DOHH2 (cell line): ENCODE results near the gene ABCB1.
"Not testable (repeated sequence)": the region's sequence is repeated elsewhere in the genome, so short reads cannot be mapped to it uniquely, and the experiment has no call there.

Experiments
- H3F3A ChIP-seq: fragments of 200-600 bp; sonication (generic), shearing (Covaris generic); 2 replicates; pipeline ENCODE4 v1.6.0; 2016; ENCODE audit warnings: antibody characterized with exemption, mild to moderate bottlenecking; ENCODE audit not compliant: control insufficient read depth, insufficient read depth
- H3K27ac ChIP-seq: fragments of 200-600 bp; sonication (generic); 2 replicates; pipeline ENCODE4 v1.5.1; 2014; ENCODE audit warnings: low read depth, mild to moderate bottlenecking, low read length, moderate library complexity
- H3K27me3 ChIP-seq: fragments of 200-600 bp; sonication (generic); 2 replicates; pipeline ENCODE4 v1.6.1; 2014; ENCODE audit warnings: mild to moderate bottlenecking, low read length, mixed read lengths; ENCODE audit not compliant: control insufficient read depth
- H3K36me3 ChIP-seq: fragments of 200-600 bp; sonication (generic); 2 replicates; pipeline ENCODE4 v1.6.1; 2014; ENCODE audit warnings: mild to moderate bottlenecking, low read length, moderate library complexity, mixed read lengths; ENCODE audit not compliant: control insufficient read depth
- H3K4me1 ChIP-seq: fragments of 200-600 bp; sonication (generic); 2 replicates; pipeline ENCODE4 v1.6.1; 2014; ENCODE audit warnings: mild to moderate bottlenecking, low read length, mixed read lengths; ENCODE audit not compliant: control insufficient read depth
- H3K4me2 ChIP-seq: fragments of 200-600 bp; sonication (generic); 2 replicates; pipeline ENCODE4 v1.6.0; 2014; ENCODE audit warnings: mild to moderate bottlenecking, low read length, moderate library complexity
- H3K4me3 ChIP-seq: fragments of 200-600 bp; sonication (generic); 2 replicates; pipeline ENCODE4 v1.5.1; 2014; ENCODE audit warnings: mild to moderate bottlenecking, low read length, mixed read lengths
- H3K79me2 ChIP-seq: fragments of 200-600 bp; sonication (generic); 2 replicates; pipeline ENCODE4 v1.6.1; 2014; ENCODE audit warnings: mild to moderate bottlenecking, low read length, mixed read lengths; ENCODE audit not compliant: control insufficient read depth
- H3K9me2 ChIP-seq: fragments of 200-600 bp; sonication (generic); replicated peaks from 2 replicates; pipeline ENCODE4 v1.6.1; 2014; ENCODE audit warnings: mild to moderate bottlenecking, low read length, mixed read lengths; ENCODE audit not compliant: control insufficient read depth
- H3K9me3 ChIP-seq: fragments of 200-600 bp; sonication (generic); 2 replicates; pipeline ENCODE4 v1.6.1; 2014; ENCODE audit warnings: antibody characterized with exemption, low read length, mixed read lengths; ENCODE audit not compliant: control insufficient read depth, insufficient read depth
- H4K20me1 ChIP-seq: fragments of 200-600 bp; sonication (generic); 2 replicates; pipeline ENCODE4 v1.6.0; 2014; ENCODE audit warnings: low read depth, mild to moderate bottlenecking, antibody characterized with exemption, low read length, moderate library complexity; ENCODE audit not compliant: control insufficient read depth, insufficient read depth
- EZH2phosphoT487 ChIP-seq: fragments of 200-600 bp; sonication (generic); IDR thresholded peaks from 2 replicates; pipeline ENCODE4 v1.6.1; 2017; ENCODE audit warnings: borderline replicate concordance, mild to moderate bottlenecking, antibody characterized with exemption, low read length, moderate library complexity, mixed read lengths
- TF ChIP-seq, protein P1 (sequence below): fragments of 200-600 bp; sonication (generic); IDR thresholded peaks from one replicate; pipeline ENCODE4 v1.5.1; 2014; ENCODE audit warnings: antibody characterized with exemption, mild to moderate bottlenecking, low read depth, low read length; ENCODE audit not compliant: poor library complexity, severe bottlenecking

ABCB1 gene

DNA sequence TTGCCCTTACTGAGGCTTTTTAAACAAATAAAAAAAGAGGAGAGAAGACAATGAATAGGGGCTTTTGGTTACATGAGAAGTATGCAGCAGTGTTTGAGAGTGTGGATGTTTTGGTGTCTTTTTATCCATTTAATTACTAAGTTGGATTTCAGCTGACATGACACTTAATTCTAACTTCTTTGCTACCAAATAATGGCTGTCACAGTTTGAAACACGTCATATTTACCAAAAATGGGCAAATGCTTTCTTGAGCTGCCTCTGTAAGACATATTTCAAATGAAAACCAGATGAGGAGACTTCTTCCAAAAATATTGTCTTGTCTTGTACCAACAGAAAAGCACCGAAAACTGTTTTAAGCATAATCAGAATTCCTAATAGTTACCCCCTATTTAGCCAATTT, 129.2 kb downstream of the ABCB1 start:
- H3K9me3 ChIP-seq, result no peaks in the 10 kb centered on the region
- no peak for TF ChIP-seq EZH2phosphoT487
- TF ChIP-seq, protein P1, sequence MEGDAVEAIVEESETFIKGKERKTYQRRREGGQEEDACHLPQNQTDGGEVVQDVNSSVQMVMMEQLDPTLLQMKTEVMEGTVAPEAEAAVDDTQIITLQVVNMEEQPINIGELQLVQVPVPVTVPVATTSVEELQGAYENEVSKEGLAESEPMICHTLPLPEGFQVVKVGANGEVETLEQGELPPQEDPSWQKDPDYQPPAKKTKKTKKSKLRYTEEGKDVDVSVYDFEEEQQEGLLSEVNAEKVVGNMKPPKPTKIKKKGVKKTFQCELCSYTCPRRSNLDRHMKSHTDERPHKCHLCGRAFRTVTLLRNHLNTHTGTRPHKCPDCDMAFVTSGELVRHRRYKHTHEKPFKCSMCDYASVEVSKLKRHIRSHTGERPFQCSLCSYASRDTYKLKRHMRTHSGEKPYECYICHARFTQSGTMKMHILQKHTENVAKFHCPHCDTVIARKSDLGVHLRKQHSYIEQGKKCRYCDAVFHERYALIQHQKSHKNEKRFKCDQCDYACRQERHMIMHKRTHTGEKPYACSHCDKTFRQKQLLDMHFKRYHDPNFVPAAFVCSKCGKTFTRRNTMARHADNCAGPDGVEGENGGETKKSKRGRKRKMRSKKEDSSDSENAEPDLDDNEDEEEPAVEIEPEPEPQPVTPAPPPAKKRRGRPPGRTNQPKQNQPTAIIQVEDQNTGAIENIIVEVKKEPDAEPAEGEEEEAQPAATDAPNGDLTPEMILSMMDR, result no peak
- no peak overlapping the region for H3K4me2 ChIP-seq

DNA sequence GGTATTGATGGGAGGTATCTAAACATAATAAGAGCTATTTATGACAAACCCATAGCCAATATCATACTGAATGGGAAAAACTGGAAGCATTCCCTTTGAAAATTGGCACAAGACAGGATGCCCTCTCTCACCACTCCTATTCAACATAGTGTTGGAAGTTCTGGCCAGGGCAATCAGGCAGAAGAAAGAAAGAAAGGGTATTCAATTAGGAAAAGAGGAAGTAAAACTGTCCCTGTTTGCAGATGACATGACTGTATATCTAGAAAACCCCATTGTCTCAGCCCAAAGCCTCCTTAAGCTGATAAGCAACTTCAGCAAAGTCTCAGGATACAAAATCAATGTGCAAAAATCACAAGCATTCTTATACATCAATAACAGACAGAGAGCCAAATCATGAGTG, 131.5 kb downstream of the ABCB1 start:
- H3K9me3 ChIP-seq, H3K4me3 ChIP-seq, H3K9me2 ChIP-seq, H3K27ac ChIP-seq, H3K27me3 ChIP-seq, H3K79me2 ChIP-seq, H4K20me1 ChIP-seq, H3K4me2 ChIP-seq, H3K36me3 ChIP-seq: not testable (repeated sequence)
- peaks cover 18% of the 10 kb centered on the region for H3K4me1 ChIP-seq
- peaks cover 17% of the 10 kb centered on the region for H3F3A ChIP-seq

More for the DNA sequence above, 129.2 kb downstream of the ABCB1 start:
- Histone ChIP-seq H3F3A (peaks cover 28% of the 10 kb centered on the region), H3K36me3 (no peaks in the 10 kb centered on the region), H3K27me3 (no peaks in the 10 kb centered on the region), H3K4me1 (peaks cover 40% of the 10 kb centered on the region), H3K9me2 (no peaks in the 10 kb centered on the region), H3K27ac (no peak overlapping the region), H4K20me1 (no peaks in the 10 kb centered on the region), H3K79me2 (no peaks in the 10 kb centered on the region), H3K4me3 (no peak overlapping the region)

GRCh38 chr7:87465534-87465880, 135.2 kb downstream of the ABCB1 start:
- H3K4me1 ChIP-seq, result peaks cover 12% of the 10 kb centered on the region
- H3F3A ChIP-seq, H3K4me2 ChIP-seq, H3K27me3 ChIP-seq, H3K9me3 ChIP-seq, H3K9me2 ChIP-seq, H3K4me3 ChIP-seq, H3K36me3 ChIP-seq, H3K27ac ChIP-seq, H3K79me2 ChIP-seq, H4K20me1 ChIP-seq: not testable (repeated sequence)

DNA sequence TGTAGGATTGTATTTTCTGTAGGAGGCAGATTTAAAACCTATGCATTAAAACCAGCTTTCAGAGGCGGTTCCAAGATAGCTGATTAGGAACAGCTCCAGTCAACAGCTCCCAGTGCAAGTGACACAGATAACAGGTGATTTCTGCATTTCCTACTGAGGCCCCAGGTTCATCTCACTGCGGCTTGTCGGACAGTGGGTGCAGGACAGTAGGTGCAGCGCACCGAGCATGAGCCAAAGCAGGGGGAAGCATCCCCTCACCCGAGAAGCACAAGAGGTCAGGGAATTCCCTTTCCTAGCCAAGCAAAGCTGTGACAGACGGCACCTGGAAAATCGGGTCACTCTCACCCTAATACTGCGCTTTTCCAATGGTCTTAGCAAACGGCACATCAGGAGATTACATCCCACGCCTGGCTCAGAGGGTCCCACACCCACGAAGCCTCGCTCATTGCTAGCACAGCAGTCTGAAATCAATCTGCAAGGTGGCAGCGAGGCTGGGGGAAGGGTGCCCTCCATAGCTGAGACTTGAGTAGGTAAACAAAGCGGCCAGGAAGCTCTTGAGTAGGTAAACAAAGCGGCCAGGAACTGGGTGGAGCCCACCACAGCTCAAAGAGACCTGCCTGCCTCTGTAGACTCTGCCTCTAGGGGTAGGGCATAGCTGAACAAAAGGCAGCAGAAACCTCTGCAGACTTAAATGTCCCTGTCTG, 135.7 kb downstream of the ABCB1 start:
- H3K36me3 ChIP-seq, H3K79me2 ChIP-seq, H3K27me3 ChIP-seq, H4K20me1 ChIP-seq, H3K4me2 ChIP-seq, H3K4me3 ChIP-seq, H3K27ac ChIP-seq, H3F3A ChIP-seq, H3K9me3 ChIP-seq, H3K9me2 ChIP-seq: not testable (repeated sequence)
- H3K4me1 ChIP-seq, result peaks cover 12% of the 10 kb centered on the region

- Histone ChIP-seq H4K20me1 (no peaks in the 10 kb centered on the region), H3K9me3 (no peaks in the 10 kb centered on the region), H3K27ac (no peak overlapping the region), H3K79me2 (no peaks in the 10 kb centered on the region), H3K4me2 (no peak overlapping the region), H3K9me2 (no peaks in the 10 kb centered on the region), H3K36me3 (0 out of 2 replicates have a peak, but pooled peaks cover 3% of the 10 kb centered on the region), H3K27me3 (no peaks in the 10 kb centered on the region), H3K4me1 (peaks cover 9% of the 10 kb centered on the region), H3K4me3 (no peak overlapping the region), H3F3A (no peaks in the 10 kb centered on the region)
- TF ChIP-seq EZH2phosphoT487, result no peak
These were observed 136.7 kb downstream of the ABCB1 start for GRCh38 chr7:87463982-87464381.

GRCh38 chr7:87460444-87460843, 140.2 kb downstream of the ABCB1 start:
- H3K36me3 ChIP-seq, H3F3A ChIP-seq, H3K9me2 ChIP-seq, H3K27ac ChIP-seq, H4K20me1 ChIP-seq, H3K4me3 ChIP-seq, H3K27me3 ChIP-seq, H3K4me1 ChIP-seq, H3K4me2 ChIP-seq, H3K79me2 ChIP-seq, H3K9me3 ChIP-seq: not testable (repeated sequence)
